ENCODE measurements around the gene CCDC89.

The CCDC89 gene

DNA sequence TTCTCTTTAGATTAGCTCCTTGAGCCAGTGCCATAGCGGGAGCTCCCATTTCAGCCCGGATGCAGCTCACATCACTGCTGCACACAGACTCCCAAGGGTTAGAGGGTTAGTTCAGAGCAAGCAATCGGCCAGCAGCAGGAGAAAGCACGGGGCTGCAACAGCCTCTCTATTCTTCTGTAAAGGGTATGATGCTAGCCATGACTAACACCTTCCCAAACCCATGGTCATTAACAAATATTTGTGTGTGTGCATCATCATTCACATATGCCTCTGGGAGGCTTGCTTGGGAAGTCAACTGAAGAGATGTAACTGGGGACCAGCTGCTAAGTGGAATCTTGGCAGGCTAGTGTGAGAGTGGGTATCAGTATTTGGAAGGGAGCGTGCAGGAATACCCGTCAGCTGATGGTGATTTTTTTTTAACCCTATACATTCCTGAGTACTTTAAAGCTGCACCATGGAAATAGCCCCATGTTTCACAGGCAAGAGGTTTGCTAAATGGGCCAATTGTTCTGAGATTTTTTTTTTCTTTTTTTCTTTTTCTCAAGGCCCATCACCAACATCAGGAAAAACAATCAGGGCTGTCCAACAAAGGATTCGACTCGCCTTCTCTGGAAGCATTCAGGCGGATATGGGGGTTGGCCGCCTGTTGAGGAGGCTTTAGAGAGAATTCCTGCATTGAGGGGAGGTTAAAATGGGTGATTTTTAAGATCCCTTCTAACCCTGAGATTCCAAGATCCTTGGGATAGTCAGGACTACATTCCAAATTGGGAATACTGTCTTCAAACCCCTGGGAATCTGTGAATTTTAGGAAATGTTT, 33.2 kb upstream of the CCDC89 start:
- Histone ChIP-seq H3K27ac (ENCODE audit: extremely low read depth, low read depth, low read length) (no peak overlapping the region), H3K4me3 (ENCODE audit: low read depth, low read length) (peak overlapping the region; percentile 6), H3K4me1 (ENCODE audit: control insufficient read depth, insufficient read depth, low read length) (no peaks in the 10 kb centered on the region), H3K9me3 (ENCODE audit: control insufficient read depth, insufficient read depth, low read depth, low read length) (no peaks in the 10 kb centered on the region), H3K36me3 (ENCODE audit: control insufficient read depth in 2 of 2, insufficient read depth in 1 of 2, low read length in 2 of 2) (no peaks in the 10 kb centered on the region)
- CTCF ChIA-PET: interaction anchor here (0.6 kb wide), 1 partner anchor 8 kb away, joined by 5 read pairs; no protein-coding TSS in a partner anchor
- POLR2A ChIA-PET: interaction anchor here (0.6 to 1.5 kb wide), 3 partner anchors 13 to 71 kb away, joined by 3 to 4 read pairs (median 3); partner anchors contain the start of gene TMEM126A
- peak; percentile 50; the same call in 1 of the 2 replicates for TF ChIP-seq GLIS1 (tag by site-specific recombination; IDR thresholded peaks at IDR 0.05)
- no peak for TF ChIP-seq ZNF701 (tag by site-specific recombination; IDR thresholded peaks at IDR 0.05)
- no peak for TF ChIP-seq ZNF214 (tag by site-specific recombination; IDR thresholded peaks at IDR 0.05; ENCODE audit: borderline replicate concordance)
- TF ChIP-seq ZNF623 (tag by site-specific recombination; IDR thresholded peaks at IDR 0.05): no peak
- TF ChIP-seq ZNF629 (tag by site-specific recombination; IDR thresholded peaks at IDR 0.05): peak; percentile 91
- TF ChIP-seq ZBTB21 (tag by site-specific recombination; IDR thresholded peaks at IDR 0.05): peak; percentile 79
- TF ChIP-seq ZNF394 (tag by site-specific recombination; IDR thresholded peaks at IDR 0.05; ENCODE audit: borderline replicate concordance): peak; percentile 45; the same call in 1 of the 2 replicates
- TF ChIP-seq ZNF223 (tag by site-specific recombination; IDR thresholded peaks at IDR 0.05): no peak
- TF ChIP-seq, protein P1, sequence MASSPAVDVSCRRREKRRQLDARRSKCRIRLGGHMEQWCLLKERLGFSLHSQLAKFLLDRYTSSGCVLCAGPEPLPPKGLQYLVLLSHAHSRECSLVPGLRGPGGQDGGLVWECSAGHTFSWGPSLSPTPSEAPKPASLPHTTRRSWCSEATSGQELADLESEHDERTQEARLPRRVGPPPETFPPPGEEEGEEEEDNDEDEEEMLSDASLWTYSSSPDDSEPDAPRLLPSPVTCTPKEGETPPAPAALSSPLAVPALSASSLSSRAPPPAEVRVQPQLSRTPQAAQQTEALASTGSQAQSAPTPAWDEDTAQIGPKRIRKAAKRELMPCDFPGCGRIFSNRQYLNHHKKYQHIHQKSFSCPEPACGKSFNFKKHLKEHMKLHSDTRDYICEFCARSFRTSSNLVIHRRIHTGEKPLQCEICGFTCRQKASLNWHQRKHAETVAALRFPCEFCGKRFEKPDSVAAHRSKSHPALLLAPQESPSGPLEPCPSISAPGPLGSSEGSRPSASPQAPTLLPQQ (tag by site-specific recombination; IDR thresholded peaks at IDR 0.05): peak; percentile 70; the same call in 1 of the 2 replicates
- peak; percentile 61; the same call in 1 of the 2 replicates for TF ChIP-seq ZNF341 (tag by site-specific recombination; IDR thresholded peaks at IDR 0.05; ENCODE audit: low read depth)
- no peak; the same call in 1 of the 2 replicates for TF ChIP-seq ZNF335 (tag by site-specific recombination; conservative IDR thresholded peaks at IDR 0.05)
- TF ChIP-seq ZNF747 (tag by site-specific recombination; IDR thresholded peaks at IDR 0.05): no peak
- no peak for TF ChIP-seq ZNF776 (tag by site-specific recombination; IDR thresholded peaks at IDR 0.05; ENCODE audit: borderline replicate concordance)
- no peak for TF ChIP-seq CTCF (tag by site-specific recombination; IDR thresholded peaks at IDR 0.05)
- TF ChIP-seq GLIS2 (tag by site-specific recombination; IDR thresholded peaks at IDR 0.05): no peak
- no peak for TF ChIP-seq TCF7L2 (IDR thresholded peaks at IDR 0.05; ENCODE audit: borderline replicate concordance, low read depth, low read length)
- peak; percentile 84 for TF ChIP-seq ZNF549 (tag by site-specific recombination; IDR thresholded peaks at IDR 0.05)
- no peak for TF ChIP-seq KLF17 (tag by site-specific recombination; IDR thresholded peaks at IDR 0.05)
- peak; percentile 43; the same call in 1 of the 2 replicates for TF ChIP-seq KLF10 (tag by site-specific recombination; IDR thresholded peaks at IDR 0.05)
- no peak for TF ChIP-seq ZNF16 (tag by site-specific recombination; IDR thresholded peaks at IDR 0.05; ENCODE audit: low read depth)
- no peak for TF ChIP-seq WT1 (tag by site-specific recombination; IDR thresholded peaks at IDR 0.05)
- TF ChIP-seq ZNF292 (tag by site-specific recombination; IDR thresholded peaks at IDR 0.05; ENCODE audit: borderline replicate concordance, low read depth): no peak
- TF ChIP-seq, protein P2, sequence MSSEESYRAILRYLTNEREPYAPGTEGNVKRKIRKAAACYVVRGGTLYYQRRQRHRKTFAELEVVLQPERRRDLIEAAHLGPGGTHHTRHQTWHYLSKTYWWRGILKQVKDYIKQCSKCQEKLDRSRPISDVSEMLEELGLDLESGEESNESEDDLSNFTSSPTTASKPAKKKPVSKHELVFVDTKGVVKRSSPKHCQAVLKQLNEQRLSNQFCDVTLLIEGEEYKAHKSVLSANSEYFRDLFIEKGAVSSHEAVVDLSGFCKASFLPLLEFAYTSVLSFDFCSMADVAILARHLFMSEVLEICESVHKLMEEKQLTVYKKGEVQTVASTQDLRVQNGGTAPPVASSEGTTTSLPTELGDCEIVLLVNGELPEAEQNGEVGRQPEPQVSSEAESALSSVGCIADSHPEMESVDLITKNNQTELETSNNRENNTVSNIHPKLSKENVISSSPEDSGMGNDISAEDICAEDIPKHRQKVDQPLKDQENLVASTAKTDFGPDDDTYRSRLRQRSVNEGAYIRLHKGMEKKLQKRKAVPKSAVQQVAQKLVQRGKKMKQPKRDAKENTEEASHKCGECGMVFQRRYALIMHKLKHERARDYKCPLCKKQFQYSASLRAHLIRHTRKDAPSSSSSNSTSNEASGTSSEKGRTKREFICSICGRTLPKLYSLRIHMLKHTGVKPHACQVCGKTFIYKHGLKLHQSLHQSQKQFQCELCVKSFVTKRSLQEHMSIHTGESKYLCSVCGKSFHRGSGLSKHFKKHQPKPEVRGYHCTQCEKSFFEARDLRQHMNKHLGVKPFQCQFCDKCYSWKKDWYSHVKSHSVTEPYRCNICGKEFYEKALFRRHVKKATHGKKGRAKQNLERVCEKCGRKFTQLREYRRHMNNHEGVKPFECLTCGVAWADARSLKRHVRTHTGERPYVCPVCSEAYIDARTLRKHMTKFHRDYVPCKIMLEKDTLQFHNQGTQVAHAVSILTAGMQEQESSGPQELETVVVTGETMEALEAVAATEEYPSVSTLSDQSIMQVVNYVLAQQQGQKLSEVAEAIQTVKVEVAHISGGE (tag by site-specific recombination; conservative IDR thresholded peaks at IDR 0.05; ENCODE audit: low read depth): peak; percentile 57; the same call in 1 of the 2 replicates
- peak; percentile 34; the same call in 1 of the 2 replicates for TF ChIP-seq ZBTB20 (tag by site-specific recombination; IDR thresholded peaks at IDR 0.05)
- TF ChIP-seq MEIS1 (CRISPR knock-in tag; IDR thresholded peaks at IDR 0.05; ENCODE audit: borderline replicate concordance): no peak
- peak; percentile 79 for TF ChIP-seq SP7 (tag by site-specific recombination; IDR thresholded peaks at IDR 0.05)
- peak; percentile 40; the same call in 1 of the 2 replicates for TF ChIP-seq ZBTB48 (tag by site-specific recombination; IDR thresholded peaks at IDR 0.05)
- TF ChIP-seq ZNF660 (tag by site-specific recombination; IDR thresholded peaks at IDR 0.05): peak; percentile 96
- 0 out of 2 replicates have a peak, but pooled peaks have one; percentile 48 for TF ChIP-seq ZNF558 (tag by site-specific recombination; IDR thresholded peaks at IDR 0.05)
- TF ChIP-seq ZXDB (tag by site-specific recombination; IDR thresholded peaks at IDR 0.05): peak; percentile 51; the same call in 1 of the 2 replicates
